H4 (cell line): ENCODE measurements around the gene PLCL2. TPM values are rescaled to one million over a fixed set of nuclear protein-coding genes. Genes with fewer than 3 reads are reported as not detected.

ENCODE experiments used
- DNase-seq: peaks from one replicate; pipeline ENCODE4 v3.0.0-alpha.2; 2015; ENCODE audit warnings: low spot score
- total RNA-seq: library from RNA; depleted of rRNA; stranded (reverse); fragments of >200 nt; shearing (Covaris generic); gene quantifications from 2 replicates; pipeline ENCODE4 v1.2.3, GENCODE V29; 2014

The PLCL2 gene
- total RNA-seq, 1 experiment from 2014 or later, result 5.8 TPM

DNA sequence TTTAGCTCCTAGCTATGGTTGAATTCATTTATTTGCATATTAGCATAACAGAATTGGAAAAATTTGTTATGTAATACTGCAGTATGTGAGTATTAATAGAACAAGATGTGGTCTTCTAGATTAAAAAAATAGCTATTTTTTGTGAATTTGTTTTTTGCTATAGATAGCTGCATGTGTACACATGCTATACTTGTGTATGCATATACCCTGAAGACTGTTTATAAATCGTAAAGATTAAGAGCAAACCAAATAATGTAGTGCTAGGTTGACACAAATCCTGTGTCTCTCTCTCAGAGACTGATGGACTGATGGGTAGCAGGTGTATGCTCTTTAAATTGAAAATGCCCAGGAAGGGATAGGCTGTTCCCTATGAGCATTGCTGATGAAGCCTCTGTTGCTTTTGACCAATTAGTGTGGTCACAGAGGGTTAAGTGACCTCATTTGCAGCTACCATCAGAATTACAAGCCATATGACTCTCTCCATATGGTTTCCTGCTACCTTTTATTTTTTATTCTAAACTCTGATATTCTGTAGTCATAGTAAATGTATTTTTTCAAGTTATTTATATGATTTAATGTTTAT is 9.0 kb downstream of the PLCL2 start:
- no peak for DNase-seq

DNA sequence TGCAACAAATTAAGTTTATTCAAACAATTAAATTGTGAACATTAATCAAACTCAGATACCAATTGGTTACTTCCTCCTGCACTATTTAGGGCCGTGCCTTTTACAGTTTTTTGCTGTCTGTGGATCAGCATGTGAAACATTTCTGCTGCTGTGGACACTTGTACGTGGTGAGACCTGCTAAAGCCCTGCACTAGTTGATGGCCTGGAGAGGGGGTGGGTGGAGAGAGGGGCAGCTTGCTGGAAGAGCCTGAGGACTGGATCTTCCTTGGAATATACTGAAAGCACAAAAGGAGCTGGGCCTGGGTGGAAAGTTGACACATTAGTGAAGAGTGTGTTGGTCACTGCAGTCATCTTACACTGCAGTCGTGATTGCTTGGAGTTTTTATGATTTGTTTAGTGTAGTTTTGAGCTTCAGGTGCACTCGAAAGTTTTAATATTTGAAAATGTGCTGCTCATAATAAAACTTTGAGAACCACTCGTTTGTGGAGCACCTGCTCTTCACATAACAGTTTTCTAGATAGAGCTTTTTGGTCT is 11.4 kb downstream of the PLCL2 start:
- no peak for DNase-seq

DNA sequence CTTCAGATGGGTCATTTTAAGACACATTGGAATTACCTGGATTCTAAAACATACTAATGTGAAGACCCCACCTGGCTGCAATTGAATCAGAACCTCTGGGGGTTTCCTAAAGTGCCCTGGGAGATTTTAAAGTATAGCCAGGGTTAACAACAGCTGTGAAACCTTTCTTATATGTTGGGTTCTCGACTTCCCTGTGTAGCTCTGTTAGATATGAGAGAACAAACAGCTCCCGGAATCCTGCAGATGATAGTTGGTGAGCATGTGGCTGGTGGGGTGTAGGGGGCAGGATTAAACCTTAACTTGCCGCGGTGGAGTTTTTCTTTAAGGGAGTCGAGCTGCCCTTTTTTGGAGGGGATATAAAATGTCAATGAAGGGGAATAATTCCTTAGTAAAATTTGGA is 12.1 kb downstream of the PLCL2 start:
- no peak for DNase-seq

DNA sequence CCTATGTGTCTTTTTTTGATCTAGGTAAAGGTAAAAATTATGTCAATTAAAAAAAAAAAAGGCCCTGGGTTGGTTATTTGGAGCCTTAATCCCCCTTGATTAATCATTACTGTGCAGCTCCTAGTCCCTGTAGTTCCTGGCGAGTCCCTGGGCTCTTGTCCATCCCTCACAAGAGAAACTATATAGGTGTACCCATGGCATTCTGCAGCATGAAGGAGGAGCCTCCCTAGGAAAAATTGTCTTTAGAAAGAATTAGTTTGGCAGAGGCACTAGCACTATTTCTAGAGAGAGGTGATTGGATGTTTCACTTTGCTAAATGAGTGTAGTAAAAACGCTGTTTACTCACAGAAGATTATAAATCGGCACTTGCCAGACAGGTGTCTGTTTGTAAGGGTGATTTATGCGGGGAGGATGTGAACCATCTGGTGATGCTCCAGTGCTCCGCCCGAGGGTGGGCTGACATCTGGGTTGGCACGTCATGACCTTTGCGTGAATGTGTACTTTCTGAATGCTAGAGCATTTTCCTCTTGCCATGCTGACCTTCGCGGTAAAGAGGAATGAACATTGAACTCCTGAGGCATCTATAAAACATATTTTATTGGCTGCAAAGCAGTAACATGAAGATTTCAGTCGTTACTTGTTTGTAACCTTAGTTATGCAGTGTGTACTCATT is 12.6 kb downstream of the PLCL2 start:
- DNase-seq, result no peak

DNA sequence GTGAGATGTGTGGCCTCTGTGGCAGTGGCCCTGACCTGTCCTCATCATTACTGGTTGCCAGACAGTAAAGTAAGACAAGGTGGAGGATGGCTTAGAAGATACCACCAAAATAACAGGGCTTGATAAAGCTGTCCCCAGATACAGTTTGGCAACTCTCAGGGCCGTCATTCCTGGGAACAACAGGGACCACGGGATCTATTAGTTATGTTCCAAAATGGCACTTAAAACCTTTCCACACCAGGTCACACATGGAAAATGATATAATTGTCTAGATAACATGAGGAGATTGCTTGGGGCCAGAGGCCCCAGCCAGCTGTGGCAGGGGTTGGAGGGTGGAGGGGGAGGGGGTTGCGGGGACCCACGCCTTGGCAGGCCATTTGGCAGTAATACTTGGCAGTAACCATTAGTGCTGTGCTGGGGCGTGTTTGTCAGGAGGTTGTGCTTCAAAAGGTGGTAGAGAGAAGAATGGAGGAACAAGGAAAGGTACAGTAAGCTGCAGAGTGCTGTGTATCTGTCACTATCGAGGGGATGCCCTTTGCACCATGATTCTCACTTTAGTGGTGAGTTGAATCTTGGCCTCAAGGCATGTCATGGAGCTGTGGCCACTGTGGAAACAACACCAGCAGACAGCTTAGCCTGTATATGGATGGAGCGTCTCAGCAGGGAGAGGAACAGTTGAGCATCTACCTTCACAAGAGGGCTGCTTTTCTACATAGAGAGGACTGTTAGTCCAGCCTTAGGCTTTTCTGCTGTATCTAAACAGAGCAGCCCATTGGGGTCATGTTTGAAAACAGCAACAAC is 14.0 kb downstream of the PLCL2 start:
- DNase-seq, result no peak

DNA sequence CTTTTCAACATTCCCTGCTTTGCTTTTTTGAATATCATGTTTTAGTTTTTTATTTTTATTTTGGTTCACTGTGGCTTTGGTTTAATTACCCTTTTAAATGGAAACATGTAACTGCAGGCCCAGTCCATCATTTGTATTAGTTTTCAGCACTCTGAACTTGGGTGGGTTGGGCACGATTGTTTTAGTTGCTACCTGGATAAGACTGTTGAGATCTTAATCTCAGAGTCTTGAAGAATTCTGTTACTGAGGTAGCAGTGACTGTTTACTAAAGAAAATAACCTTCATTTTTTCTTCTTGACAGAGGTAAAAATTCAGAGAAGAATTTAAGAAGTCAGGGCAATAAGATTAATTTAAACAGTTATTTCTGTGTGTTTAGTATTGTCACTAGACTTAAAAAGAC is 15.2 kb downstream of the PLCL2 start:
- DNase-seq, result no peak

DNA sequence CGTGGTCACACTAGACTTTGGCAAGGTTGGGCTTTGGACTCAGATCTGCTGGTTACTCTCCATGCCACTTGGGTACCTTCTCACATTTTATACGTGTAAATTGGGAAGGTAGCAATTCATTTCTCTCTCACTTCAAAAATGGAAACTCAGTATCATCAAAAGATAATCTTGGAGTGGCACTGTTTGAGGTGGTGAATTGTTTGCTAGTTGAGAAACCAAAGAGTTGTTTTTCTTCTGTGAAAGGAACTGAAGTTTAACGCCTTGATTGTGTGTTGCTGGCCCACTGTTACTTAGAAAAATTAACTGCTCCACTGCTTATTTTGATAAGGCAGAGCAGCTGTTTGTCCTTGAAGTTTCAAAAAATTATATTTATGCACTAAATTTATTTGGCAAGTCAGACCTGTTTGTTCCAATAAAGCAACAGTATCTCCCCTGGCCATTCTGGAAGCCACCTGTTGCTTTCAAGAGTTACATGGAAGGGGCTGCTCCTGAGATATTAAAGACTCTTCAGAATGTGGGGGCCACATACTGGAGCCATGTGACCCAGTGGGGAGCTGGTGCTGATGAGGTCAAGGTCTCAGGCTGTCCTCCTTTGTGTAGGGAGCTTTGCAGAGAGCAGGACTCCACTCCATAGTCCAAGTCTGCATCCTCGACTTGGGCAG is 16.2 kb downstream of the PLCL2 start:
- DNase-seq, result no peak

DNA sequence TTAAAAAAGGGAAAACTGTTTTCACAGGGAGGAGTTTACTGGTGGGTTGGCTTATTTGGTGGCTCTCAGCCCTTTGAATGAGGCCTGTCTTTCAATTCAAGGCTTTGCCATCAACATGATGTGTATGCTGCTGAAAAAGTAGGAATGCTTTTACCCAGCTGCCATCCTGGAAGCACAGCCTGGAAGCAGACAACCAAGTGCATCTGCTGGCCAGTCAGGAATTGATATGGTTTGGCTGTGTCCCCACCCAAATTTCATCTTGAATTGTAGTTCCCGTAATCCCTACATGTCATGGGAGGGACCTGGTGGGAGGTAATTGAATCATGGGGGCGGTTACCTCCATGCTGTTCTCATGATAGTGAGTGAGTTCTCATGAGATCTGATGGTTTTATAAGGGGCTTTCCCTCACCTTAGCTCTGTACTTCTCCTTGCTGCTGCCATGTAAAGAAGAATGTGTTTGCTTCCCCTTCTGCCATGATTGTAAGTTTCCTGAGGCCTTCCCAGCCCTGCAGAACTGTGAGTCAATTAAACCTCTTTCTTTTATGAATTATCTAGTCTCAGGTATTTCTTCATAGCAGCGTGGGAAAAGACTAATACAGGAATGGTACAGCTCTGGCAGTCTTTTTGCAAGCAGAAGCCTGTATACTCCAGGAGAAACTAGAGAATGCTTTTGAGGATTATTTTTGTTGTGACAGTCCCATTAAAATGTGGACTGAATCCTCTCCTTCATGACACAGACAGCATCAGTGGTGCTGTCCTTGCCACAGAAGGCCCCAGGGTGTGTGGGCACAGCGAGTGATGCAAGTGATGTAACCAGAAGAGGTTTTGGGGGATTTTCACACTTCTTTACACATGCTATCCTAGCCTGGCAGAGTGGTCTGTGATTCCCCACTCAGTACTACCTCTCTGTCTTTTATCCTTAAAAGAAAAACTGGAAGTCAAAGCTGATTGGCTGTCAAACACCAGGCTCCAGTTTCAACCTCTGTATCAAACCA is 20.0 kb downstream of the PLCL2 start:
- no peak for DNase-seq

DNA sequence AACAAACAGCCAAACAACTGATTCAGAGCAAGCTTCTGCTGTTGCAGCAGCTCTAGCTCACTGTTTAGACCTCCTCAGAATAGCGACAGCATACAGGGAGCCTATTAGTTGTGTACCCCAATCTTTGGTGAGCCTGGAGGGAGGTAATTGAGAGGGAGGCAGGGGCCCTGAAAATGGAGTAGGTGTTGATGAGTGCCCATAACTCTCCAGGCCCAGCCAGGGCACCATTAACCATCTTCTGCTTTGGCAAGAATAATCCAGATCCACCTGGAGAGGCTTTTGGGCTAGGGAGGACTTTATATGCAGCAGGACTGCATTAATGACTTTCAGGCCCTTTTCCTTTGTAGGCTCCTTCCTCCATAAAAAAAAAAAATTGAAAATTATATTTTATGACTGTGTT is 20.9 kb downstream of the PLCL2 start:
- DNase-seq, result no peak

DNA sequence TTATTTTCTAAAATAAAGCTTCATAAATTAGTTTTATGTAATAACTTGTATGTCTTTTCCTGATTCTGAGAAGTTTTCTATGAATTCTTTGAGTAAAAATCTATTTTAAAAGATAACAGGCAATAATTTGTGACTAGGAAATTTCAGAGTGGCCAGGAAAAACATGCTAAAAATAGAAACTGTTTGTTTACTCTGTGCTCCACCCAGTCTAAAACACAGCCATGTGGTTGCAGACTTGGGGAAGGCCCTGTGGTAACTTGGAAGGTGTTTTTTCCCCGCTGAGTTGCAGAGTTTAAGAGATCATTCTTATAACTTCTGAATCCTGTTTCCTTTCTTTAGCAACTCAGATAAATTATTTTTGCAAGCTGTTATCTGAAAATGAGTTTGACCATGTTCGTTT is 21.9 kb downstream of the PLCL2 start:
- peak; percentile 64 for DNase-seq

DNA sequence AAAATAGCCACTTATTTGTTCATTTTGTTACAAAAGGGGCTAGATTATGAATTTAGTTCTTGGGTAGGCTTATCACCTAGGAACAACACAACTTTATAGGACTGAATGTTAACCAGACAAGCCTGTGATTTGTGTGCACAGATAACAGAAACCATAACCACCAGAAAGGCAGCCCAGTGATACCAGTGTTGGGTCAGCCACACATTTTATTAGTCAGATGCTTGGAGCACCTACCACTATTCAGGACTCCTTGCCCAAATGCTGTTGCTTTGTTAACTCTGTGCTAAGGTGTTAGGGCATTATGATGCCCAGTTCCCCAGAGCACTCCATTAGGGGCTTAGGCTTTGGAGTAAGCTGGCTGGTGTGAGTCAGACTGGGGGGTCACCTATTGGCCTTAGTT is 22.5 kb downstream of the PLCL2 start:
- no peak for DNase-seq

DNA sequence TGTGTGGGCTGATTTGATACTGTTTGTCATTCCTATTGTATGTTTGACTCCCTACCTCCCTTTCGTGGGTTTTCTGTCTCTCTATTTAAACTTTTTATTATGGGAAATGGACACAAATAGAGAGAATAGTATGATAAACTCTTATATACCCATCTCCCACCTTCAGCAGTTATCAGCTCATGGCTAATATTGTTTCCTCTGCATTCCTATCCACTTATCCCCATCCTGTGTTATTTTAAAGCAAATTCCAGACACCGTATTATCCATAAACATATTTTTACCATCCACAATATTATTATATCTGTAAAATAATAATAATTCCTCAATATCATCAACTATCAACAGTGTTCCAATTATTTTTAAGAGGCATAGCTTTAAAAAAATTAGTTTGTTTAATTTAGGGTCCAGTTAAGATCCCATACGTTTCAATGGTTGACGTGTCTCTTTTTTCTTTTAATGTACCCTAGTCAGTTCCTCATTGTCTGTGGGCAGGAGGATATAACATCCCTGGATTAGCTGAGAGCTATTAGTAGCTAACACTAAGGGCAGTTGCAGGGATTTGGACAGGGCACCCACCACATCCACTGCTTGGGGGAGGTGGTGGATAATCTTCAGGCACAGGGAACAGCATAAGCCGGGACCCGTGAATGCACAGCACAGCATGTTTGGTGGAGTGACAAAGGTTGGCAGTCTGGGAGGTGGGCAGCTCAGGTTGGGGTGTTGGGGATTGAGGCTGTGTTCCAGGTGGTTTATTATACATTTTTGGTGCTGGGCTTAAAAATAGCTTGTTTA is 23.5 kb downstream of the PLCL2 start:
- no peak for DNase-seq

DNA sequence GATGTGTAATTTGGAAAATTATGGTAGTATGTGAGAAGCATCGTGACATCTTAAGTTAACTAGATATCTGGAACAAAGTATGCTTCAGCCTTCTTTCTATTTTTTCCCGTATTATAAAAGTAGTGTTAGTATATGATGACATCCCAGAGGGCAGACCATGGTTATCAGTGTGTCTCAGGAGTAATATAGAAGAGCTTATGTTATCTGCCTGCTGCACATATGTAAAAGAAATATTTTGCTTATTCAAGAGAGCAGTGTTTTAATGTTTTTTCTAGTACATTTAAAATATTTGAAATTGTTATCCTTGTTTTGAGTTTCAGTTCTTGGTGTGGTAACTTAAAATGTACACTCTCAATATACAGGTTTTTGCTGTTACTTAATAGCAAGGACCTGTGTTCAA is 24.1 kb downstream of the PLCL2 start:
- no peak for DNase-seq

DNA sequence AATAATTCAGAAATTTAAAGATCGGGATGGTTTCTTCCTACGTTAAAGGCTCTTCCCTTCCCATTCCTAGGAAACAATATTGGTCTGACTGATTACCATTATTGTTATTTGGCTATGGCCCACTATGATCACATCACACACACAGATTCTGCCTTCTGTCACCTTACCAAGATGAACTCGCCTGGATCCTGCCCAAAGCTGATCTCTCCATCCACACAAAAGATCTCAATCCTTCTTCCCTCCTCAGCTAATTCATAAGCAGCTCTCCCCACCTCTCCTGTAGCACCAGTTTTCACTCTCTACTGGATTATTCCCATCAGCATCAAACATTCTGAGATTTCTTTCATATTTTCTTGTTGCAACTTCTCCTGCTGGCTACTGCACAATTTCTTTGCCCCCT is 25.0 kb downstream of the PLCL2 start:
- DNase-seq, result no peak

DNA sequence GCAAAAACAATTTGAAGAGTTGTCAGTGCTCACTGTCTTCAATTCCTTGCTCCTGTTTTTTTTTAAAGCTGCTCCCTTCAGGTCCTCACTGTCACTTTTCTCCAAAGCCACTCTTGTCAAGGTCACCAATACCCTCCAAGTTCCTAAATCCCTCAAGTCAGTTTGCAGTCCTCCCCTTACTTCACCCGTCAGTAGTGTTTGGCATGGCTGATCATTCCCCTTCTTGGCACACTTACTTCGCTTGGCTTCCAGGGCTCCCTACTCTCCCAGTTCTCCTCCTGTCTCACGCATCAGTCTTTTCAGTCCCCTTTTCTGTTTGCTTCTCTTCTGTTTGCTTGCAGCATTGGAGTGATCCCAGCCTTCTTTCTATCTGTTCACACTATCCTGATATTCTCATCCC is 25.5 kb downstream of the PLCL2 start:
- DNase-seq, result no peak

DNA sequence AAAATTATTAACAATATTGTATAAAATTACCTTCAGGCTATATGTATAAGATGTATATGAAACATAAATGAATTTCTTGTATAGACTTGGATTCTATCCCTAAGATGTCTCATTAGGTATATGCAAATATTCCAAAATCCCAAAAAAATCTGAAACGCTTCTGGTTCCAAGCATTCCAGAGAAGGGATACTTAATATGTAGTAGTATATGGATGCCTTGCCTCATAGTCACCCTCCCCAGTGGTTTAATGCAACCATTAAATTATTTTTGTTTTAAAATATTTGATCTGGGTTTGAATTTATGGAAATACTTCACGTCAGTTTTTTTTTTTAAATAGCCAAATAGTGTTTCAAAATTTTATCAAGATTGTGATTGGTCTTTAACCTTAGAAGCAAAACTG is 27.2 kb downstream of the PLCL2 start:
- DNase-seq, result no peak

DNA sequence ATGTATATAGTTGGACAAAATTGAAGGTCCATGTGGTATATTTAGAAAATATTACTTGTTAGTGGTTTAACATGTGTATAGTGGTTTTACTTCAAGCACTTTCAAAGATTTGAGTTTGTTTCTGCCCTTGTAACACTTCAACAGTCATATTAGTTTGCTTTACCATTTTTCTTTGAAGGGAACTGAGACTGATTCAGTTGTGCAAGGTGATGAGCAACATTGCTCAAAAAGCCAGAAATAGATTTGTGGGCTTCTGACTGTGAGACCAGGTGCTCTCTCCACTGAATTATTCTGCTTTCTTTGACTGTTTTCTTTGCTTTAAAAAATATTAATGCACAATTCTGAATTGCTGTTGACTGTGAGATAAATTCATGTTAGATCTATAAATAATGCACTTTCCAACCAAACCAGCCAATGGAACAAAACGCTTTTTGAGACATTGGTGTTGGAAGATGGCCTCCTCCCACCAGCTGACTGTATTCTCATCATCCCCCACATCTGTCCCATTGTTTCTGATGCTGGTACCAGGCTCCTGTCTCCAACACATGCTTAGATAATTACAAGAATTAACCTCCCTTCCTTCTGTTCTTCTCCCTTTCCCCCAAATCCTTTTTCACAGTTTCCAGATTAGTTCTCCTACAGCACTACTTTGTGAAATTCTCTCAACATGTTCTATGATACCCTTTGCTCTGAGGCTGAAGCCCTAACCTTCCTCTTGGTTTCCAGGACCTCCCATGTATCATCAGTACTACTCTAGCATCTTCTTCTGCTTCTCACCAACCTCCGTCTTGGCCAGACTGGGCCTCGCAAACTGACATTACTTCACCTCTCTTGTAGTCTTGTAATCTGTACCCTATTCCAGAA is 27.9 kb downstream of the PLCL2 start:
- no peak for DNase-seq

DNA sequence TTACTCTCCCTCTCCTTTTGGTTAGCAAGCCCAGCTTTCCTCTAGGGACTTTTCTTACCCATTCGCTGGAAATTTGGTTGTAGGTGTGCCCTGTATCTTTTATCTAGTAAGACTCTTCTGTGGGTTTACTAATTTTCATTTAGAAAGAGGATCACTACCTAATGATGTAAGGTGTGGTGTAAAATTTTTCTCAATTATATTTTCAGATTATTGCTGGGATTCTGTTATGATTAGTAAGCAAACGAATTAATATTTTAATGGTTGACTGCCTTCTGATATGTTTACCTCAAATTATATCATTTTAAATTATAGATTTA is 28.5 kb downstream of the PLCL2 start:
- no peak for DNase-seq

DNA sequence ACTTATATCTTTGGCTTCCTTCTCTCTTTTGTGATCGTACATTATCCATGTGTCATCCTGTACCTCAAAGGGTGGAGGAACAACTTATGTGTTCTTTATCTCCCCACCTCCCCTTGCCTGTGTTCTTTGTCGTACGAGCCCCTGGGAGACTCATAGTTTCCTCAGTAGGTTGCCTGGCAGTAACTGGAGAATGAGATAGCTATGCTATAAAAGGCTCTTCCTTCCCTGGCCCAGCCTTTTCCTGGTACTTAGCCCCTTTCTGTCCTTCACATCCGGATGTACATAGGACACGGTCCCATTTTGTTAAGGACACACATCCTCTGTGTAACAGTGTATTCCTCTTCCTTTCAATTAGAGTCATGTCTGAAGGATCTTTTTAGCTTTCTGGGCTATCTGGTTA is 32.1 kb downstream of the PLCL2 start:
- DNase-seq, result no peak
